HUES6 (cell line): Measurements from ENCODE around the gene MICA.
"Not testable (repeated sequence)": the region's sequence is repeated elsewhere in the genome, so short reads cannot be mapped to it uniquely, and the experiment has no call there.

Source experiments
- H3K27ac ChIP-seq: 2 replicates; pipeline ENCODE4 v1.7.0; 2013; ENCODE audit warnings: low read depth, mild to moderate bottlenecking, low read length, inconsistent platforms
- H3K27me3 ChIP-seq: 2 replicates; pipeline ENCODE4 v1.6.1; 2013; ENCODE audit warnings: low read length; ENCODE audit not compliant: control insufficient read depth, insufficient read depth
- H3K36me3 ChIP-seq: 2 replicates; pipeline ENCODE4 v1.6.1; 2013; ENCODE audit warnings: low read length; ENCODE audit not compliant: control insufficient read depth, insufficient read depth
- H3K4me1 ChIP-seq: 2 replicates; pipeline ENCODE4 v1.6.1; 2013; ENCODE audit warnings: low read length; ENCODE audit not compliant: control insufficient read depth, insufficient read depth
- H3K4me3 ChIP-seq: 2 replicates; pipeline ENCODE4 v1.5.1; 2013; ENCODE audit warnings: low read depth, low read length
- H3K9ac ChIP-seq: one replicate; pipeline ENCODE4 v1.6.1; 2013; ENCODE audit warnings: mild to moderate bottlenecking, low read length
- H3K9me3 ChIP-seq: 2 replicates; pipeline ENCODE4 v1.6.1; 2013; ENCODE audit warnings: low read depth, low read length; ENCODE audit not compliant: control insufficient read depth, insufficient read depth

MICA gene

GRCh38 chr6:31363811-31364210 lies 39.6 kb upstream of the MICA start:
- no peaks in the 10 kb centered on the region for H3K36me3 ChIP-seq
- H3K27ac ChIP-seq, result no peak overlapping the region
- H3K27me3 ChIP-seq, result peaks cover 75% of the 10 kb centered on the region
- H3K9me3 ChIP-seq, result no peaks in the 10 kb centered on the region
- H3K9ac ChIP-seq, result no peak overlapping the region
- no peaks in the 10 kb centered on the region for H3K4me1 ChIP-seq
- no peak overlapping the region for H3K4me3 ChIP-seq

DNA sequence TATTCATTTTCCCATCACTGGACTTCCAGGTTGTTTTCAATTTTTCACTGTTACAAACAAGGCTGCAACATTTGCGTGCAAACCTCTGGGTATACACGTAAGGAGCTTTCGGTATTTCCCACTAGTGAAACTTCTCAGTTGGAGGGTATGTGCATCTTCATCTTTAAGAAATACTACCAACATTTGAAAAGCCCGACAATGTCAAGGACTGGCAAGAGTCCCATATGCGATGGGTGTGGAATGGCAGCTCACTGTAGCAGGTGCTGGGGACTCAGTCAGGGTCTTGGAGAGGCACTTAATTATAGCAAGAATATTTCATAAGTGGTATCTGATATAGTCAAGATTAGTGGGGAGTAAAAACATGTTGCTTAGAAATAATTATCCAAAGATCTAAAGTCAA lies 37.5 kb upstream of the MICA start:
- Histone ChIP-seq H3K4me1 (no peaks in the 10 kb centered on the region), H3K27me3 (peaks cover 63% of the 10 kb centered on the region)

DNA sequence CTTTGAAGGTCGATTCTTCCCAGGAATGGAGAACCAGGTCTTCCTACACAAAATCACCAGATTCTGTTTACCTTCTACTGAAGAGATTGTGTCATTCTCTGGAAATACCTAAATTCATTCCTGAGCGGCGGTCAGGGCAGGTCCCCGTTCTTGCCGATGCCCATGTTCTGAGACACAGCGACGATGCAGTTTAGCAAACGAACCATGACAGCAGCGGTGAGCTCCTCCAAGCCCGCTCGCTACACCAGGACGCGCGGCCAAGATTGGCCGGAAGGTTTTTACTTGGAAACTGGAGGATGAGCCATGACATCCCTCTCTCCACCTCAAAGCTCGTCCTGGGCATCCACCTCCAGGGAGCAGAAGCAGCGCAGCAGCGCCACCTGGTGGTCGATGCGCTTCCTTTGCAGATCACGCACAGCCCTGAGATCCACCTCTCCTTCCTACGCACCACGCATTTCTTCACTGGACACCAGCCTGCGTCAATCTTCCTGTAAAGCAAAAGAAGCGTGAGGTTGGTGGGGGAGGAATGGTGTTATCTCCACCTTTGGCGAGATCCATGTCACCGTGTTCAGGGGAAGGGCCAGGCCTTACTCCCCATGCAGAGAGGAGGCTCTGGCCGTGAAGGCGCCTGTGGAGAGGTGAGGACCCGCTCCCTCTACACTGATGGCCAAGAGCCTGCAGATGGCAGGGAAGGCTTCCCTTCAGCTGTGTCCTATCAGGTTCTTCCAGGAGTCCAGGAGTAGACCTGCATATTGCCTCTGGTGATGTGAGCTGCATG lies 36.5 kb upstream of the MICA start:
- Histone ChIP-seq H3K9ac (no peak overlapping the region), H3K4me3 (peak overlapping the region; percentile 36), H3K9me3 (0 out of 2 replicates have a peak, but pooled peaks cover 3% of the 10 kb centered on the region), H3K4me1 (no peaks in the 10 kb centered on the region), H3K27ac (no peak overlapping the region), H3K36me3 (no peaks in the 10 kb centered on the region), H3K27me3 (peaks cover 61% of the 10 kb centered on the region)

More for the DNA sequence above, 37.5 kb upstream of the MICA start:
- Histone ChIP-seq H3K27ac (no peak overlapping the region), H3K4me3 (no peak overlapping the region), H3K9ac (no peak overlapping the region), H3K36me3 (no peaks in the 10 kb centered on the region), H3K9me3 (no peaks in the 10 kb centered on the region)

- no peak overlapping the region for H3K4me3 ChIP-seq
- H3K36me3 ChIP-seq, result no peaks in the 10 kb centered on the region
- H3K27ac ChIP-seq, result no peak overlapping the region
- 0 out of 2 replicates have a peak, but pooled peaks cover 3% of the 10 kb centered on the region for H3K9me3 ChIP-seq
- H3K27me3 ChIP-seq, result peaks cover 47% of the 10 kb centered on the region
- no peaks in the 10 kb centered on the region for H3K4me1 ChIP-seq
- H3K9ac ChIP-seq, result no peak overlapping the region
These were observed 34.9 kb upstream of the MICA start for GRCh38 chr6:31368461-31368860.

GRCh38 chr6:31374118-31374517 lies 29.3 kb upstream of the MICA start:
- H3K9me3 ChIP-seq, H3K4me1 ChIP-seq, H3K9ac ChIP-seq, H3K27ac ChIP-seq, H3K4me3 ChIP-seq, H3K36me3 ChIP-seq: not testable (repeated sequence)
- peaks cover 18% of the 10 kb centered on the region for H3K27me3 ChIP-seq

- no peak overlapping the region for H3K4me3 ChIP-seq
- no peaks in the 10 kb centered on the region for H3K36me3 ChIP-seq
- H3K9me3 ChIP-seq, result 0 out of 2 replicates have a peak, but pooled peaks cover 3% of the 10 kb centered on the region
- no peak overlapping the region for H3K9ac ChIP-seq
- no peaks in the 10 kb centered on the region for H3K4me1 ChIP-seq
- peaks cover 21% of the 10 kb centered on the region for H3K27me3 ChIP-seq
- H3K27ac ChIP-seq, result no peak overlapping the region
These were observed 27.7 kb upstream of the MICA start for GRCh38 chr6:31375699-31376098.

DNA sequence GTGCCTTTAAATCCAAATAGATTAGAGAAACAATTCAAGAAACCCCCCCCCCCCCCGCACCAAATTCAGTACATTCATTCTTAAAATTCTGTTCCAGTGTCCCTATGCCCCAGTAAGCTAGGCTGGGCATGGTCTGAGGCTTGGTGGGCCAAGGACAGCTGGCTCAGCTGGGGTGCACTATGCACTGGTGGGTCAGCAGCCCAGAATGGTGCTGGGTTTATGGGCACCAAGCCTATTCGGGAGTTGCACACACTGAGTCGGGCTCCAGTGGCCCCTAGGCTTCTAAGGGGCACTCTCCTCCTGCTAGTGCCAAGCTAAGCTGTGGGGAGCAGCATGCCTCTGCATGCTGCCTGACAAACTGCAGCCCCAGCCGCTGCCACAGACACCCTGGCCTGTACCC lies 26.4 kb upstream of the MICA start:
- Histone ChIP-seq H3K4me1 (no peaks in the 10 kb centered on the region), H3K27ac (no peak overlapping the region), H3K4me3 (no peak overlapping the region), H3K9ac (no peak overlapping the region), H3K9me3 (no peaks in the 10 kb centered on the region), H3K27me3 (peaks cover 21% of the 10 kb centered on the region), H3K36me3 (no peaks in the 10 kb centered on the region)

- Histone ChIP-seq H3K27me3 (peaks cover 21% of the 10 kb centered on the region), H3K4me3 (no peak overlapping the region), H3K9ac (no peak overlapping the region), H3K4me1 (no peaks in the 10 kb centered on the region), H3K9me3 (no peaks in the 10 kb centered on the region), H3K27ac (no peak overlapping the region), H3K36me3 (no peaks in the 10 kb centered on the region)
These were observed 25.2 kb upstream of the MICA start for GRCh38 chr6:31378062-31378720.

DNA sequence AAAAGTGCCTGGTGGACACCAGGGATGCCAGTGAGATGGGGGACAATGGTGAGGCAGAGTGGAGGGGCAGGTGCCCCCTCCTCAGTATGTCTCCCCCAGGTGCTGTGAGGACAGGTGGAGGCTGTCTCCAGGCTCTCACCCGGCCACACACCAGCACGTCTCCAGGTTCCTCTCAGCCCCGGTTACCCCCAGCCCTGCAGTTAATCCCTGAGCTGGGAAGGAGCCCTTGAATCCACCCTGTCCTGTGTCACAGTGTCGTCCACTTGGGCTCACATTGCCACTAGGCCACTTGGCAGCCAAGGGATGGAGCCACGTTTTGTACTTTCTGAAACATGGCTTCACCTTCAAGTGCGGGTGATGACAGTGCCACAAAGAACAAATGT lies 24.7 kb upstream of the MICA start:
- Histone ChIP-seq H3K4me1 (no peaks in the 10 kb centered on the region), H3K36me3 (no peaks in the 10 kb centered on the region), H3K4me3 (no peak overlapping the region), H3K27me3 (peaks cover 21% of the 10 kb centered on the region), H3K27ac (no peak overlapping the region), H3K9ac (no peak overlapping the region), H3K9me3 (no peaks in the 10 kb centered on the region)

DNA sequence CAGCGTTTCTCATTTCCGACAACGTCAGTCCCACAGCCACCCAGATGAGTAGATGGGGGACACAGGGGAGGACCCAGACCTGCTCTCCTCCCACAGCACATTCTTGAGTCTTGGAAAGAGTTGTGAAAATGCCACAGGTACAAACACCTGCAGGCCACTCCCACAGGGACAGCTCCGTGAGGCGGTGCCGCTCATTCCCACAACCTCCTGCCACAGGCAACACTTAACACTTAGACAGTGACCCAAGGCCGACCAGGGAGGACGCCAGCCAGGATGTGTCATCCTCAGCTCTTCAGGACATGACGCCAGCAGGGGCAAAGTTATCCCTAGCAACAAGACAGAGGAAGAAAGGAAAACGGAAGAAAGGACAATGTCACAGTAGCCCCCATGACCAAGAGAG lies 23.5 kb upstream of the MICA start:
- no peaks in the 10 kb centered on the region for H3K4me1 ChIP-seq
- no peaks in the 10 kb centered on the region for H3K36me3 ChIP-seq
- peaks cover 21% of the 10 kb centered on the region for H3K27me3 ChIP-seq
- H3K9ac ChIP-seq, result no peak overlapping the region
- H3K4me3 ChIP-seq, result no peak overlapping the region
- no peaks in the 10 kb centered on the region for H3K9me3 ChIP-seq
- no peak overlapping the region for H3K27ac ChIP-seq

DNA sequence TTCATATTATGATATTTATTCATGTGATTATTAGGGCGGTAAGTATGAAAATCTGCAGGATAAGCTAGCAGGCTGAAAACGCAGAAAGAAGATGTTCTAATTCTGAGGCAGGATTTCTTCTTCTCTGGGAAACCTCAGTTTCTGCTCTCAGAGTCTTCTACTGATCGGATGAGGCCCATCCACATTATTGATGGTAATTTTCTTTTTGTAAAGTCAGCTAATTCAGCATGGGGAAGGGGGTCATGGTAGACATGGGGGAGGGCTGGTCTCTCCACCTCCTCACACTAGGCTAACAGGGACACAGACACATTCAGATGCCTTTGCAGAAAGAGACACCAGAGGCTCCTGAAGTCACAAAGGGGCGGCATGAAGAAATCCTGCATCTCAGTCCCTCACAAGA lies 21.7 kb upstream of the MICA start:
- H3K9me3 ChIP-seq, result no peaks in the 10 kb centered on the region
- H3K27me3 ChIP-seq, result peaks cover 21% of the 10 kb centered on the region
- H3K9ac ChIP-seq, result no peak overlapping the region
- H3K36me3 ChIP-seq, result no peaks in the 10 kb centered on the region
- no peak overlapping the region for H3K27ac ChIP-seq
- no peaks in the 10 kb centered on the region for H3K4me1 ChIP-seq
- no peak overlapping the region for H3K4me3 ChIP-seq
